Fibroblast of lung (primary cell): ENCODE data around the gene ISOC2. TPM values are rescaled to one million over a fixed set of nuclear protein-coding genes. Genes with fewer than 3 reads are reported as not detected.
A peak's percentile ranks its signal among the peaks of the same experiment; 100 is the strongest.

ENCODE experiments used
- DNase-seq, 2 donors: peaks; one replicate each; pipeline versions ENCODE4 v3.0.0 to v3.0.0-alpha.2; 2010; ENCODE audit warnings: low read depth in 2 of 2
- H2AFZ ChIP-seq: 2 replicates; pipeline ENCODE4 v1.5.1; 2012; ENCODE audit warnings: low read length, control low read depth, inconsistent platforms
- H3K27ac ChIP-seq: 2 replicates; pipeline ENCODE4 v1.5.1; 2011; ENCODE audit warnings: low read length, control low read depth; ENCODE audit not compliant: insufficient read depth
- H3K27me3 ChIP-seq: 2 replicates; pipeline ENCODE4 v1.5.1; 2011; ENCODE audit warnings: mild to moderate bottlenecking, low read length; ENCODE audit not compliant: control insufficient read depth, insufficient read depth
- H3K36me3 ChIP-seq: 2 replicates; pipeline ENCODE4 v1.5.1; 2011; ENCODE audit warnings: low read length; ENCODE audit not compliant: control insufficient read depth, insufficient read depth
- H3K4me1 ChIP-seq: 2 replicates; pipeline ENCODE4 v1.5.1; 2011; ENCODE audit warnings: low read length; ENCODE audit not compliant: control insufficient read depth, insufficient read depth; ENCODE audit errors: extremely low read depth
- H3K4me2 ChIP-seq: 2 replicates; pipeline ENCODE4 v1.5.1; 2011; ENCODE audit warnings: low read length, control low read depth; ENCODE audit not compliant: insufficient read depth; ENCODE audit errors: extremely low read depth
- H3K4me3 ChIP-seq, 4 experiments: fragments of 200-600 bp in 1 of 4; sonication (generic) in 1 of 4; replicated peaks in 1 of 4; 2 replicates each; pipeline ENCODE4 v1.5.1; 2011 to 2016; ENCODE audit warnings: low read length in 4 of 4, low read depth in 3 of 4, mild to moderate bottlenecking in 3 of 4, control low read depth in 2 of 4, inconsistent platforms in 1 of 4, mixed read lengths in 1 of 4; ENCODE audit not compliant: insufficient read depth in 1 of 4; ENCODE audit errors: control extremely low read depth in 1 of 4
- H3K79me2 ChIP-seq: 2 replicates; pipeline ENCODE4 v1.5.1; 2012; ENCODE audit warnings: mild to moderate bottlenecking, low read length, inconsistent platforms; ENCODE audit not compliant: control insufficient read depth, insufficient read depth
- H3K9ac ChIP-seq: 2 replicates; pipeline ENCODE4 v1.5.1; 2011; ENCODE audit warnings: mild to moderate bottlenecking, low read length, control low read depth; ENCODE audit not compliant: insufficient read depth
- H3K9me3 ChIP-seq: 2 replicates; pipeline ENCODE4 v1.5.1; 2012; ENCODE audit warnings: low read depth, low read length; ENCODE audit not compliant: control insufficient read depth, insufficient read depth
- H4K20me1 ChIP-seq: 2 replicates; pipeline ENCODE4 v1.5.1; 2011; ENCODE audit warnings: low read length; ENCODE audit not compliant: control insufficient read depth, insufficient read depth; ENCODE audit errors: extremely low read depth
- CTCF ChIP-seq, 2 donors: IDR thresholded peaks in 1 of 2; conservative IDR thresholded peaks in 1 of 2; 1 replicate in 1 of 2; 2 replicates in 1 of 2; pipeline ENCODE4 v1.5.1; 2011 to 2012; ENCODE audit warnings: low read length in 2 of 2, control low read depth in 1 of 2, inconsistent platforms in 1 of 2, low read depth in 1 of 2, mild to moderate bottlenecking in 1 of 2
- EZH2 ChIP-seq: IDR thresholded peaks from 2 replicates; pipeline ENCODE4 v1.5.1; 2012; ENCODE audit warnings: low read length, control low read depth, mild to moderate bottlenecking; ENCODE audit errors: missing control alignments
- polyA plus RNA-seq, 2 donors: library from polyadenylated mRNA; depleted of rRNA in 1 of 2; stranded (reverse) in 1 of 2; unstranded in 1 of 2; fragments of >200 nt; gene quantifications; 2 replicates each; pipeline ENCODE4 v1.2.1, GENCODE V29; 2011 to 2012; ENCODE audit warnings: missing spikeins in 1 of 2
- total RNA-seq: library from RNA; depleted of rRNA; stranded (reverse); fragments of >200 nt; gene quantifications from 2 replicates; pipeline ENCODE4 v1.2.1, GENCODE V29; 2014

ISOC2 gene
- total and polyA plus RNA-seq, 2 donors (not counting 1 experiment from before 2014, with no cell fraction given) = 24.8 to 35.5 TPM

DNA sequence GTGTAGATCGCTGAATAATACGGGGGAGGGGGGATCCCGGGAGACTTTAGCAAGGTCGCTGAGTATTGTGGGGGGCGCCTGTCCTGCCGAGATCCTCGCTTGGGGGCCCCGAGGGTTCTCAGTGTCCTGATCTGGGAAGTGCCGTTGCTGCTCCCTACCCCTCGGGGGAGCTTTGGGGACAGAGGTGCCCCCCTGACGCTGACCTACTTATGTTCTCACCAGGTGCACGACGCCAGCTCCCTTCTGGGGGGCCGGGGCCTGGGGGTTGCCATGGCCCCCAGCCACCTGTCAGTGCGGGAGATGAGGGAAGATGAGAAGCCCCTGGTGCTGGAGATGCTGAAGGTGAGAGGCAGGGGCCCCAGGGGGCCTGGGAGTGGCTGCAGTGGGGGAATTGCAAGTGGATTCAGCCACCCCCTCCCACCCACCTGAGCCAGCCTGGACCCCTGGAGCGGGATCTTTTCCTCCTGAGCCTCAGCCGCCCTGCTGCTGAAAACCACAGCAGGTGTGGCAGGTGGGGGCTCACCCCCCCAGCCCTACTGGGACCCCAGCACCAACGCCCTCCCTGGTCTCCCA is 24.1 kb upstream of the ISOC2 start:
- H3K4me2 ChIP-seq = peak overlapping the region; percentile 100
- H3K36me3 ChIP-seq = peaks cover 13% of the 10 kb centered on the region
- H3K9ac ChIP-seq = peak overlapping the region; percentile 91
- H3K9me3 ChIP-seq = no peaks in the 10 kb centered on the region
- H3K27me3 ChIP-seq = no peaks in the 10 kb centered on the region
- peaks cover 35% of the 10 kb centered on the region for H3K4me1 ChIP-seq
- peaks cover 9% of the 10 kb centered on the region for H3K79me2 ChIP-seq
- H3K4me3 ChIP-seq = peak overlapping the region; percentile 64 to 71 (median 68)
- no peaks in the 10 kb centered on the region for H4K20me1 ChIP-seq
- no peak for TF ChIP-seq CTCF (conservative IDR thresholded peaks at IDR 0.05 in 1 of 2, IDR thresholded peaks at IDR 0.05 in 1 of 2; ENCODE audit: low read depth in 1 of 2, low read length in 2 of 2)
- TF ChIP-seq EZH2 = no peak
- no peak for DNase-seq
- H3K27ac ChIP-seq = peak overlapping the region; percentile 96
- H2AFZ ChIP-seq = no peak overlapping the region

DNA sequence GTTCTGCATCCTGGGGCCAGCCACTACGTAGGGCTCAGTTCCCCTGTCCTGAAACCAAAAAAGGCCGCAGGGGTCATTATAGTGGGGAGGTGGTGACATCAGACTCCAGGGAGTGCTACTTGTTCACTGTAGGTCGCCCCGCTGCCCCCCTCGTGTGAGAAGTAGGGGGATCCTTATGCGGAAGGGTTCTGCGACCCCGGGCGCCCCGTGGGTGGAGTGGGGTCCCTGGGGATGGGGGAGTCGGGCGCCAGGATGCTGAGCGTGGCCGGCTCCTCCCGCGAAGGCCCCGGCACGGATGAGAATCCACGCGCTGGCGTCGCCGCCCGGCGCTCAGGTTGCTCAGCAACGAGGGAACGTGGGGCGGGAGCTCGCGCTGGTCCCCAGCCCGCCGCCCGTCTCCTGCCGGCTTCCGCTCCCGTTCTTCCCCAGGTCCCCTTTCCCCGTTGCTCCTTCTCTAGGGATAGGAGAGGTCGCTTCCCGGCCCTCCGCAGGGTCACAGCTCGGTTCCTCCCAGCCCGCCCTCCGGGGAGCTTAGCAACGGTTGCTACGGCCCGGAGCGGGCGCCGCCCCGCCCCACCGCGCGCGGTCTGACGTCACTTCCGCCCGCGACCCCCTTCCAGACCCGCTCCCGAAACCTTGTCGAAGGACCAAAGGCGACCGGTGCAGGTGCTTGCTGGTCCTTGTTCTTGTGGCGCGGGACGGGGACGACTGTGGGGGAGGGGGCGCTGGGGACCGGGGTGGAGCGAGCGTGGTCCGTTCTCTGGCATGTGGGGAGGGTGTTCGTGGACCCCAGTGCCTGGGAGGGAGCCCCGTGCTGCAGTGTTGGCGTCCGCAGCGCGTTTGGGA is 23.4 kb upstream of the ISOC2 start, which contains the start of gene NAT14:
Gene NAT14, plus strand, starts transcription at position 596 of the 846 bp plus-strand sequence. CDS start 521 bp downstream, outside the sequence.
- Histone ChIP-seq H3K27me3 (no peaks in the 10 kb centered on the region), H2AFZ (peak within 1 kb of the TSS; percentile 59), H3K79me2 (peaks cover 10% of the 10 kb centered on the region), H4K20me1 (no peaks in the 10 kb centered on the region), H3K9me3 (no peaks in the 10 kb centered on the region), H3K9ac (peak within 1 kb of the TSS; percentile 91), H3K4me2 (peak within 1 kb of the TSS; percentile 100), H3K4me3 (peak within 1 kb of the TSS; percentile 64 to 71 (median 68)), H3K27ac (peak within 1 kb of the TSS; percentile 96), H3K4me1 (peaks cover 35% of the 10 kb centered on the region), H3K36me3 (peaks cover 13% of the 10 kb centered on the region)
- DNase-seq = peak; percentile 58 to 62
- no peak for TF ChIP-seq EZH2
- no peak for TF ChIP-seq CTCF (conservative IDR thresholded peaks at IDR 0.05 in 1 of 2, IDR thresholded peaks at IDR 0.05 in 1 of 2; ENCODE audit: low read depth in 1 of 2, low read length in 2 of 2)
